ENCODE measurements around the gene XBP1. TPM values are rescaled to one million over a fixed set of nuclear protein-coding genes. Genes with fewer than 3 reads are reported as not detected.

XBP1 gene
- total and polyA plus RNA-seq, 2 of the 13 experiments (the other 11 are each of a cell fraction or from before 2014, with no cell fraction given), result 416 to 427 TPM

DNA sequence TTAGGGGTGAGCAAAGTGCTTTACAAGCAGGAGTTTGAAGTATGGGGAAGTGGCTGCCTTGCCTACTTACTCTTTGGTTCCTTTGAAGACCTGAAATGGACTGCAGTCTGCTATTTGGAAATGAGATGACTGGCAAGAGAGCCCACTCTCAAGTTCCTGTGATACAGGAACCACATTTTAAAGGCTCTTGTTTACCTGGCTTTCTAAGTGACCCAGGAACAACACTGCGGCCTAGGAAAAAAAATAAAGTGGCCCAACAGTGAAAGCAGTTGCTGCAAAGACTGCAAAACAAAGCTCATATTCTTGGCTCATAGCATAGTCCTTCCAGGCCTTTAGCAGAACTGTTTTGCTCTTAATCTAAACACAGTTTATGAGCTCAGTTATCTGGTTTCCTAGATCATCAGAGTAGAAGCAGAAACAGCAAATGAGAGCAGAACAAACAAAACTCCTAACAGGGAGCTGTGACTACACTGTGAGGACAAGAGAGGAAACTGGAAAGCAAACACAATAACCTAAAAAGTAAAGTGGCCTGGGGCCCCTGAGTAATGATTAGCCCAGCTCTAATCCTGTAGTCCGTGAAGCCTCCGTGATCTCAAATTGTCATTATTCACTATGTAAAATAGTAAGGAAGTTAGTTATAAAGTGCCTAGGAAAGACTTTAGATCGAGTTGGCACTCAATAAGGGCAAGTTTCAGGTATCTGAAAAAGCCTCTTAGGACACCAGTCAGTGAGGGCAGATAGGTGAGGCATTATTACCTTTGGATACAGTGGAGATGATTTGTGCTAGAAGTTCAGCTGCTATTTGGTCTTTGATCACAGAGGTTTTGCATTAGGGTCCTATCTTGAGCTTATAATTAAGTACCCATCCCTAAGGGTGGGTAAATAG is 16.3 kb downstream of the XBP1 start (continued):
- TF ChIP-seq, protein P1, sequence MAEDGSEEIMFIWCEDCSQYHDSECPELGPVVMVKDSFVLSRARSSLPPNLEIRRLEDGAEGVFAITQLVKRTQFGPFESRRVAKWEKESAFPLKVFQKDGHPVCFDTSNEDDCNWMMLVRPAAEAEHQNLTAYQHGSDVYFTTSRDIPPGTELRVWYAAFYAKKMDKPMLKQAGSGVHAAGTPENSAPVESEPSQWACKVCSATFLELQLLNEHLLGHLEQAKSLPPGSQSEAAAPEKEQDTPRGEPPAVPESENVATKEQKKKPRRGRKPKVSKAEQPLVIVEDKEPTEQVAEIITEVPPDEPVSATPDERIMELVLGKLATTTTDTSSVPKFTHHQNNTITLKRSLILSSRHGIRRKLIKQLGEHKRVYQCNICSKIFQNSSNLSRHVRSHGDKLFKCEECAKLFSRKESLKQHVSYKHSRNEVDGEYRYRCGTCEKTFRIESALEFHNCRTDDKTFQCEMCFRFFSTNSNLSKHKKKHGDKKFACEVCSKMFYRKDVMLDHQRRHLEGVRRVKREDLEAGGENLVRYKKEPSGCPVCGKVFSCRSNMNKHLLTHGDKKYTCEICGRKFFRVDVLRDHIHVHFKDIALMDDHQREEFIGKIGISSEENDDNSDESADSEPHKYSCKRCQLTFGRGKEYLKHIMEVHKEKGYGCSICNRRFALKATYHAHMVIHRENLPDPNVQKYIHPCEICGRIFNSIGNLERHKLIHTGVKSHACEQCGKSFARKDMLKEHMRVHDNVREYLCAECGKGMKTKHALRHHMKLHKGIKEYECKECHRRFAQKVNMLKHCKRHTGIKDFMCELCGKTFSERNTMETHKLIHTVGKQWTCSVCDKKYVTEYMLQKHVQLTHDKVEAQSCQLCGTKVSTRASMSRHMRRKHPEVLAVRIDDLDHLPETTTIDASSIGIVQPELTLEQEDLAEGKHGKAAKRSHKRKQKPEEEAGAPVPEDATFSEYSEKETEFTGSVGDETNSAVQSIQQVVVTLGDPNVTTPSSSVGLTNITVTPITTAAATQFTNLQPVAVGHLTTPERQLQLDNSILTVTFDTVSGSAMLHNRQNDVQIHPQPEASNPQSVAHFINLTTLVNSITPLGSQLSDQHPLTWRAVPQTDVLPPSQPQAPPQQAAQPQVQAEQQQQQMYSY (CRISPR knock-in tag; IDR thresholded peaks at IDR 0.05), result peak; percentile 99
- TF ChIP-seq TBX2 (CRISPR knock-in tag; IDR thresholded peaks at IDR 0.05; ENCODE audit: borderline replicate concordance) (peak; percentile 79), KAT2B (IDR thresholded peaks at IDR 0.05; ENCODE audit: borderline replicate concordance, low read depth, low read length) (no peak), ZNF616 (CRISPR knock-in tag; IDR thresholded peaks at IDR 0.05; ENCODE audit: low read depth) (no peak), ZNF607 (CRISPR knock-in tag; IDR thresholded peaks at IDR 0.05; ENCODE audit: borderline replicate concordance) (no peak), ISL2 (CRISPR knock-in tag; IDR thresholded peaks at IDR 0.05) (peak; percentile 68), FIP1L1 (IDR thresholded peaks at IDR 0.05; ENCODE audit: borderline replicate concordance, insufficient read depth, low read depth, low read length) (no peak), BORCS8-MEF2B (CRISPR knock-in tag; IDR thresholded peaks at IDR 0.05) (no peak), ZNF569 (CRISPR knock-in tag; IDR thresholded peaks at IDR 0.05; ENCODE audit: borderline replicate concordance) (no peak), NR2F6 (IDR thresholded peaks at IDR 0.05) (peak; percentile 72), NR2F6 (CRISPR knock-in tag; IDR thresholded peaks at IDR 0.05) (peak; percentile 24; the same call in 1 of the 2 replicates), NCOA1 (CRISPR knock-in tag; IDR thresholded peaks at IDR 0.05) (no peak), PHF5A (CRISPR knock-in tag; IDR thresholded peaks at IDR 0.05; ENCODE audit: low read depth, unreplicated experiment) (no peak), TBL1XR1 (IDR thresholded peaks at IDR 0.05; ENCODE audit: borderline replicate concordance, low read length, partially characterized antibody) (no peak), ZNF543 (CRISPR knock-in tag; IDR thresholded peaks at IDR 0.05) (no peak), MXD4 (CRISPR knock-in tag; IDR thresholded peaks at IDR 0.05) (no peak), DNMT3B (CRISPR knock-in tag; conservative IDR thresholded peaks at IDR 0.05) (0 out of 2 replicates have a peak, but pooled peaks have one; percentile 47)
- TF ChIP-seq, protein P2, sequence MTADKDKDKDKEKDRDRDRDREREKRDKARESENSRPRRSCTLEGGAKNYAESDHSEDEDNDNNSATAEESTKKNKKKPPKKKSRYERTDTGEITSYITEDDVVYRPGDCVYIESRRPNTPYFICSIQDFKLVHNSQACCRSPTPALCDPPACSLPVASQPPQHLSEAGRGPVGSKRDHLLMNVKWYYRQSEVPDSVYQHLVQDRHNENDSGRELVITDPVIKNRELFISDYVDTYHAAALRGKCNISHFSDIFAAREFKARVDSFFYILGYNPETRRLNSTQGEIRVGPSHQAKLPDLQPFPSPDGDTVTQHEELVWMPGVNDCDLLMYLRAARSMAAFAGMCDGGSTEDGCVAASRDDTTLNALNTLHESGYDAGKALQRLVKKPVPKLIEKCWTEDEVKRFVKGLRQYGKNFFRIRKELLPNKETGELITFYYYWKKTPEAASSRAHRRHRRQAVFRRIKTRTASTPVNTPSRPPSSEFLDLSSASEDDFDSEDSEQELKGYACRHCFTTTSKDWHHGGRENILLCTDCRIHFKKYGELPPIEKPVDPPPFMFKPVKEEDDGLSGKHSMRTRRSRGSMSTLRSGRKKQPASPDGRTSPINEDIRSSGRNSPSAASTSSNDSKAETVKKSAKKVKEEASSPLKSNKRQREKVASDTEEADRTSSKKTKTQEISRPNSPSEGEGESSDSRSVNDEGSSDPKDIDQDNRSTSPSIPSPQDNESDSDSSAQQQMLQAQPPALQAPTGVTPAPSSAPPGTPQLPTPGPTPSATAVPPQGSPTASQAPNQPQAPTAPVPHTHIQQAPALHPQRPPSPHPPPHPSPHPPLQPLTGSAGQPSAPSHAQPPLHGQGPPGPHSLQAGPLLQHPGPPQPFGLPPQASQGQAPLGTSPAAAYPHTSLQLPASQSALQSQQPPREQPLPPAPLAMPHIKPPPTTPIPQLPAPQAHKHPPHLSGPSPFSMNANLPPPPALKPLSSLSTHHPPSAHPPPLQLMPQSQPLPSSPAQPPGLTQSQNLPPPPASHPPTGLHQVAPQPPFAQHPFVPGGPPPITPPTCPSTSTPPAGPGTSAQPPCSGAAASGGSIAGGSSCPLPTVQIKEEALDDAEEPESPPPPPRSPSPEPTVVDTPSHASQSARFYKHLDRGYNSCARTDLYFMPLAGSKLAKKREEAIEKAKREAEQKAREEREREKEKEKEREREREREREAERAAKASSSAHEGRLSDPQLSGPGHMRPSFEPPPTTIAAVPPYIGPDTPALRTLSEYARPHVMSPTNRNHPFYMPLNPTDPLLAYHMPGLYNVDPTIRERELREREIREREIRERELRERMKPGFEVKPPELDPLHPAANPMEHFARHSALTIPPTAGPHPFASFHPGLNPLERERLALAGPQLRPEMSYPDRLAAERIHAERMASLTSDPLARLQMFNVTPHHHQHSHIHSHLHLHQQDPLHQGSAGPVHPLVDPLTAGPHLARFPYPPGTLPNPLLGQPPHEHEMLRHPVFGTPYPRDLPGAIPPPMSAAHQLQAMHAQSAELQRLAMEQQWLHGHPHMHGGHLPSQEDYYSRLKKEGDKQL (CRISPR knock-in tag; IDR thresholded peaks at IDR 0.05; ENCODE audit: low read depth), result peak; percentile 52; the same call in 1 of the 2 replicates
- TF ChIP-seq, protein P3, sequence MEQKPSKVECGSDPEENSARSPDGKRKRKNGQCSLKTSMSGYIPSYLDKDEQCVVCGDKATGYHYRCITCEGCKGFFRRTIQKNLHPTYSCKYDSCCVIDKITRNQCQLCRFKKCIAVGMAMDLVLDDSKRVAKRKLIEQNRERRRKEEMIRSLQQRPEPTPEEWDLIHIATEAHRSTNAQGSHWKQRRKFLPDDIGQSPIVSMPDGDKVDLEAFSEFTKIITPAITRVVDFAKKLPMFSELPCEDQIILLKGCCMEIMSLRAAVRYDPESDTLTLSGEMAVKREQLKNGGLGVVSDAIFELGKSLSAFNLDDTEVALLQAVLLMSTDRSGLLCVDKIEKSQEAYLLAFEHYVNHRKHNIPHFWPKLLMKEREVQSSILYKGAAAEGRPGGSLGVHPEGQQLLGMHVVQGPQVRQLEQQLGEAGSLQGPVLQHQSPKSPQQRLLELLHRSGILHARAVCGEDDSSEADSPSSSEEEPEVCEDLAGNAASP (CRISPR knock-in tag; IDR thresholded peaks at IDR 0.05; ENCODE audit: borderline replicate concordance), result peak; percentile 74

Data from HepG2 (cell line).